ENCODE results near the gene KIF1B. TPM values are rescaled to one million over a fixed set of nuclear protein-coding genes. Genes with fewer than 3 reads are reported as not detected.
A peak's percentile ranks its signal among the peaks of the same experiment; 100 is the strongest.

Gene KIF1B
- total and polyA plus RNA-seq, 2 experiments from 2014 or later = 21.5 to 68.4 TPM

DNA sequence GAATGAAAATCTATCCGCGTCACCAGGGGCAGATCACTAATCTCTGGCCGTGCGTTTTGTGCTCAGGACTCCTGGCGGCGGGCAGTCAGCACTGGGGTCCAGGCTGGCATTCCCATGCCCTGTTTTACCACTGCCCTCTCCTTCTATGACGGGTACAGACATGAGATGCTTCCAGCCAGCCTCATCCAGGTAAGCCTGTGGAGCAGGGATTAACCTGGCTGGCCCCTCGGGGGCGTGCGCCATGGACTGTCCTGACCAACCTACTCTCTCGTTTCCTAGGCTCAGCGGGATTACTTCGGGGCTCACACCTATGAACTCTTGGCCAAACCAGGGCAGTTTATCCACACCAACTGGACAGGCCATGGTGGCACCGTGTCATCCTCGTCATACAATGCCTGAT lies 209.0 kb downstream of the KIF1B start (continued):
- TF ChIP-seq, protein P1, sequence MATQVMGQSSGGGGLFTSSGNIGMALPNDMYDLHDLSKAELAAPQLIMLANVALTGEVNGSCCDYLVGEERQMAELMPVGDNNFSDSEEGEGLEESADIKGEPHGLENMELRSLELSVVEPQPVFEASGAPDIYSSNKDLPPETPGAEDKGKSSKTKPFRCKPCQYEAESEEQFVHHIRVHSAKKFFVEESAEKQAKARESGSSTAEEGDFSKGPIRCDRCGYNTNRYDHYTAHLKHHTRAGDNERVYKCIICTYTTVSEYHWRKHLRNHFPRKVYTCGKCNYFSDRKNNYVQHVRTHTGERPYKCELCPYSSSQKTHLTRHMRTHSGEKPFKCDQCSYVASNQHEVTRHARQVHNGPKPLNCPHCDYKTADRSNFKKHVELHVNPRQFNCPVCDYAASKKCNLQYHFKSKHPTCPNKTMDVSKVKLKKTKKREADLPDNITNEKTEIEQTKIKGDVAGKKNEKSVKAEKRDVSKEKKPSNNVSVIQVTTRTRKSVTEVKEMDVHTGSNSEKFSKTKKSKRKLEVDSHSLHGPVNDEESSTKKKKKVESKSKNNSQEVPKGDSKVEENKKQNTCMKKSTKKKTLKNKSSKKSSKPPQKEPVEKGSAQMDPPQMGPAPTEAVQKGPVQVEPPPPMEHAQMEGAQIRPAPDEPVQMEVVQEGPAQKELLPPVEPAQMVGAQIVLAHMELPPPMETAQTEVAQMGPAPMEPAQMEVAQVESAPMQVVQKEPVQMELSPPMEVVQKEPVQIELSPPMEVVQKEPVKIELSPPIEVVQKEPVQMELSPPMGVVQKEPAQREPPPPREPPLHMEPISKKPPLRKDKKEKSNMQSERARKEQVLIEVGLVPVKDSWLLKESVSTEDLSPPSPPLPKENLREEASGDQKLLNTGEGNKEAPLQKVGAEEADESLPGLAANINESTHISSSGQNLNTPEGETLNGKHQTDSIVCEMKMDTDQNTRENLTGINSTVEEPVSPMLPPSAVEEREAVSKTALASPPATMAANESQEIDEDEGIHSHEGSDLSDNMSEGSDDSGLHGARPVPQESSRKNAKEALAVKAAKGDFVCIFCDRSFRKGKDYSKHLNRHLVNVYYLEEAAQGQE (IDR thresholded peaks at IDR 0.05; ENCODE audit: unreplicated experiment) = no peak
- TF ChIP-seq ZNF114 (CRISPR knock-in tag; IDR thresholded peaks at IDR 0.05) (no peak), STAT1 (IDR thresholded peaks at IDR 0.05; ENCODE audit: unreplicated experiment) (no peak), EZH2 (IDR thresholded peaks at IDR 0.05; ENCODE audit: low read depth, unreplicated experiment) (no peak)

DNA sequence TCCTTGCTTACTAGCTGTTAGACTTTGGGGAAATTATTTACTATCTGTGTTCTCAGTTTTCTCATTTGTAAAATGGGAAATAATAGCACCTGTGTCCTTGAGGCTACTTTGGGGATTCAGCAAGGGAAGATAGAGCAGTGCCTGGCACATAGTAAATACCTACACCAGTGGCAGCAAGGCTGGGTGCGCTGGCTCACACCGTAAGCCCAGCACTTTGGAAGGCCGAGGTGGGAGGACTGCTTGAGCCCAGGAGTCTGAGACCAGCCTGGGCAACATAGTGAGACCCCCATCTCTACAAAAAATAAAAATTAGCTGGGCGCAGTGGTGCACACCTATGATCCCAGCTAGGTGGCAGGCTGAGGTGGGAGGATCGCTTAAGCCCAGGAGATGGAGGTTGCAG lies 211.3 kb downstream of the KIF1B start:
- H3K4me3 Mint-ChIP-seq = no peak overlapping the region
- H3K79me2 ChIP-seq (replicated peaks; ENCODE audit: insufficient read depth) = no peaks in the 10 kb centered on the region
- H2AFZ ChIP-seq = no peak overlapping the region
- peaks cover 23% of the 10 kb centered on the region; the same call in 1 of the 2 replicates for H3F3A ChIP-seq (replicated peaks; ENCODE audit: low read depth)
- peaks cover 55% of the 10 kb centered on the region for H3K36me3 Mint-ChIP-seq (ENCODE audit: low read depth)
- H3K4me3 ChIP-seq = no peak overlapping the region
- H3K27ac Mint-ChIP-seq = no peak overlapping the region
- H3K27me3 Mint-ChIP-seq (ENCODE audit: insufficient read depth, low read depth, poor library complexity) = peaks cover 11% of the 10 kb centered on the region
- no peaks in the 10 kb centered on the region for H3K4me1 ChIP-seq (ENCODE audit: insufficient read depth)
- no peak for DNase-seq (ENCODE audit: low spot score)
- H3K9me3 Mint-ChIP-seq = no peaks in the 10 kb centered on the region
- no peaks in the 10 kb centered on the region for H3K9me2 ChIP-seq (ENCODE audit: insufficient read depth)
- H3K4me1 Mint-ChIP-seq = peaks cover 5% of the 10 kb centered on the region; the same call in 2 of the 3 replicates
- TF ChIP-seq, protein P2, sequence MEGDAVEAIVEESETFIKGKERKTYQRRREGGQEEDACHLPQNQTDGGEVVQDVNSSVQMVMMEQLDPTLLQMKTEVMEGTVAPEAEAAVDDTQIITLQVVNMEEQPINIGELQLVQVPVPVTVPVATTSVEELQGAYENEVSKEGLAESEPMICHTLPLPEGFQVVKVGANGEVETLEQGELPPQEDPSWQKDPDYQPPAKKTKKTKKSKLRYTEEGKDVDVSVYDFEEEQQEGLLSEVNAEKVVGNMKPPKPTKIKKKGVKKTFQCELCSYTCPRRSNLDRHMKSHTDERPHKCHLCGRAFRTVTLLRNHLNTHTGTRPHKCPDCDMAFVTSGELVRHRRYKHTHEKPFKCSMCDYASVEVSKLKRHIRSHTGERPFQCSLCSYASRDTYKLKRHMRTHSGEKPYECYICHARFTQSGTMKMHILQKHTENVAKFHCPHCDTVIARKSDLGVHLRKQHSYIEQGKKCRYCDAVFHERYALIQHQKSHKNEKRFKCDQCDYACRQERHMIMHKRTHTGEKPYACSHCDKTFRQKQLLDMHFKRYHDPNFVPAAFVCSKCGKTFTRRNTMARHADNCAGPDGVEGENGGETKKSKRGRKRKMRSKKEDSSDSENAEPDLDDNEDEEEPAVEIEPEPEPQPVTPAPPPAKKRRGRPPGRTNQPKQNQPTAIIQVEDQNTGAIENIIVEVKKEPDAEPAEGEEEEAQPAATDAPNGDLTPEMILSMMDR (conservative IDR thresholded peaks at IDR 0.05; ENCODE audit: low read depth in 2 of 2) = peak in 1 of 2 experiments; percentile 11; a peak in 1 of 4 replicates
- TF ChIP-seq STAT1 (IDR thresholded peaks at IDR 0.05; ENCODE audit: unreplicated experiment) (no peak), EZH2 (IDR thresholded peaks at IDR 0.05; ENCODE audit: low read depth, unreplicated experiment) (no peak), POLR2AphosphoS5 (IDR thresholded peaks at IDR 0.05; ENCODE audit: low read depth) (no peak)
- TF ChIP-seq, protein P1 (IDR thresholded peaks at IDR 0.05; ENCODE audit: unreplicated experiment) = no peak
- H3K36me3 ChIP-seq (ENCODE audit: insufficient read depth) = peaks cover 38% of the 10 kb centered on the region
- H3K27ac ChIP-seq (ENCODE audit: low read depth) = no peak overlapping the region
- ATAC-seq = no peak
- peaks cover 11% of the 10 kb centered on the region; the same call in 1 of the 2 replicates for H4K20me1 ChIP-seq (replicated peaks; ENCODE audit: insufficient read depth)
- no peaks in the 10 kb centered on the region for H3K27me3 ChIP-seq (ENCODE audit: insufficient read depth)
- no peak overlapping the region for H3K4me2 ChIP-seq
